Esophagus mucosa (tissue), 1 donor: ENCODE measurements around the gene CNOT10. TPM values are rescaled to one million over a fixed set of nuclear protein-coding genes. Genes with fewer than 3 reads are reported as not detected.
"Not testable (repeated sequence)": the region's sequence is repeated elsewhere in the genome, so short reads cannot be mapped to it uniquely, and the experiment has no call there.

ENCODE experiments used
- ATAC-seq: fragments of 200-7000 bp; cut with Tn5 transposase; one replicate; pipeline ENCODE4 v1.9.1; 2020
- total RNA-seq: library from RNA; stranded (reverse); gene quantifications from one replicate; pipeline ENCODE4 v1.2.4, GENCODE V29; 2023
- donor health status: DM: yes; HTN: yes; CAD: no.

The CNOT10 gene
- total RNA-seq, 1 donor from 2014 or later: 25.7 TPM

DNA sequence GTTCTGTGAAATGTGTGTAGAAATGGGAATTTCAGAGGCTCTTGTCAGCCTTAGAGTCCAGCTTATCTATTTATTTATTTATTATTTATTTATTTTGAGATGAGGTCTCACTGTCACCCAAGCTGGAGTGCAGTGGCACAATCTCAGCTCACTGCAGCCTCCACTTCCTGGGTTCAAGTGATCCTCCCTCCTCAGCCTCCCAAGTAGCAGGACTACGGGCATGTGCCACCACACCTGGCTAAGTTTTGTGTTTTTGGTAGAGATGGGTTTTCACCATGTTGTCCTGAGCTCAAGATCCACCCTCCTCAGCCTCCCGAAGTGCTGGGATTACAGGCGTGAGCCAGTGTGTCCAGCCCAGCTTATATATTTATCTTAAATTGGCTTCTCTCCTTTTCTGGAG lies 11.5 kb downstream of the CNOT10 start:
- ATAC-seq: no peak

DNA sequence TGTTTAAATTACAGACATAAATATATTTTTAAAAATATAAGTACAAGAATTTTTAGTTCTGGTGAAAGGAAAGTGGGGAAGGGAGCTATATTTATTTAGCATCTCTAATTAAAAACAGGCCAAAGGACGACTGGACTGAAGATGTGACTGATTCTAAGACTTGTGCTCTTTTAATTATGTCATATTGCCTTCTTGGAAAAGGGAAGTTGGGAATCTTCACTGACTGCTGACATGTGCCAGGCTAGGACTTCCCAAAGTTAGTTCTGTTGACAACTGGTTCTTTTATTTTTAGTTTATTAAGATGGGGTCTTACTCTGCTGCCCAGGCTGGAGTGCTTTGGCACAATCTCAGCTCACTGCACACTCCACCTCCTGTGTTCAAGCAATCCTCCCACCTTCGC lies 13.5 kb downstream of the CNOT10 start:
- no peak for ATAC-seq

DNA sequence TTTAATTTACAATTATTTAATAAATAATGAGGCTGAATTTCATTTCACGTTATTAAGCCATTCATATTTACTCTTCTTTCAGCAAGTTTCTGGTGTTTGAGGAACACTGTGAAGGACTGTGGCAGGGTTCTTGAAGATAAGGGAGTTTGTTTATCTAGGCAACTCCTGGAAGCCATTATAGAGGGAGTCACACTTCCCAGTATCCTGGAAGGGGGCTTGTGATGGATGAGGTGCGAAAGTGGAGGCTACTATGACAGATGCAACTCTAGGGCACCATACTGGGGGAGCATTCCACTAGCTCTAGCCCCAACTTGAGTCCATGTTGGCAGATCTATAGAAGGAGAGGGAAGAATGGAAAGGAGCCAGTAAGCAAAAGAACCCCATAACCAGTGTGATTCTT lies 14.4 kb downstream of the CNOT10 start:
- ATAC-seq: no peak

DNA sequence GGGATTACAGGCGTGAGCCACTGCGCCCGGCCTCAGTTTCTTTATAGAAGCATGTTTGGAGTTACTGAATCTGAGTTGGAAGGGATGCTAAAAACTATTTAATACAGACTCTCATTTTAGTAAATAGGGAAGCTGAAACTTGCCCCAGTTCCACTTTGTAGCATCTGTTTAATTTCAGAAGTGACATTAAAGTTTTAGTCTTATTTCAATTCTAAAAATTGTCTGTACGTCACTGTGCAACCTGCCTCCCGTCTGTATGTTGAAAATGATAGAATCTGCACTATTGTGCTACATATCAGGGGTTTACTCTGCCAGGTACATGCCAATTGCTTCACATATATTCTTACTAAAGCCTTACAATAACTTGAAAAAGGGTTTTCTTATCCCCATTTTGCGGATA lies 15.3 kb downstream of the CNOT10 start:
- ATAC-seq: no peak

DNA sequence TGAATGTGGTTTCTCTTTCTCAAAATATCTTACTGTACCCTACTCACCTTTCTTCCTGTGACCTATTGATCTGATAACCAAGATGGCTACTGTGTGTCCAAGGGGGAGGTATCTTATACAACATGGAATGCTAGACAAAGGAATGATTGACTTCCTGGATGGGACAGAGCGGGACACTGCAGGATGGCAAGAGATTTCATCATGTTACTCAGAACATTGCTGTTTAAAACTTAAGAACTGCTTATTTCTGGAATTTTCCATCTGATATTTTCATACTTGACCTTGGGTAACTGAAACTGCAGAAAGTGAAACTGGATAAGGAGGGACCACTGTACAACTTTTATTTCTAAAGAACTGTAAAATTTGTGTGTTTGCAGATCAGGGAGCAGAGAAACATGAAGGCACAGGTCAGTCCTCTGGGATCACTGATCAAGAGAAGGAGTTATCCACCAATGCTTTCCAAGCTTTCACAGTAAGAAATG lies 18.5 kb downstream of the CNOT10 start:
- ATAC-seq: no peak

DNA sequence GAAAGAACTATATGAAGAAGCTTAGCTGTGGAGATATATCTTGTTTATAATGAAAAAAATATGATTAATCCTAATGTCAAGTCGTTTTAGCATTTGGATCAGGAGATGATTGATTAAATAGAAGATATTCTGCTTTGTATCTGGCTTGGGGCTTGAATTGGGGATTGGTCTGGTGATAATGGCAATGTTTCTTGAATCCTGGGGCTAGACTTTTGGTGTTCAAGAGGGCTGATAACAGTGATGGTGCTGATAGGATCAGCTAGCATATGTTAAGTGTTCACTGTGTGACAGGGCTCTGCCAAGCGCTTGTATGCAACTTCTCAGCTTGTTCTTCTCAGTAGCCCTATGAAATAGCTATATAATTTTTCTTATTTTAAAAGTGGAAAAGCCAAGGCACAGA lies 20.2 kb downstream of the CNOT10 start:
- no peak for ATAC-seq

DNA sequence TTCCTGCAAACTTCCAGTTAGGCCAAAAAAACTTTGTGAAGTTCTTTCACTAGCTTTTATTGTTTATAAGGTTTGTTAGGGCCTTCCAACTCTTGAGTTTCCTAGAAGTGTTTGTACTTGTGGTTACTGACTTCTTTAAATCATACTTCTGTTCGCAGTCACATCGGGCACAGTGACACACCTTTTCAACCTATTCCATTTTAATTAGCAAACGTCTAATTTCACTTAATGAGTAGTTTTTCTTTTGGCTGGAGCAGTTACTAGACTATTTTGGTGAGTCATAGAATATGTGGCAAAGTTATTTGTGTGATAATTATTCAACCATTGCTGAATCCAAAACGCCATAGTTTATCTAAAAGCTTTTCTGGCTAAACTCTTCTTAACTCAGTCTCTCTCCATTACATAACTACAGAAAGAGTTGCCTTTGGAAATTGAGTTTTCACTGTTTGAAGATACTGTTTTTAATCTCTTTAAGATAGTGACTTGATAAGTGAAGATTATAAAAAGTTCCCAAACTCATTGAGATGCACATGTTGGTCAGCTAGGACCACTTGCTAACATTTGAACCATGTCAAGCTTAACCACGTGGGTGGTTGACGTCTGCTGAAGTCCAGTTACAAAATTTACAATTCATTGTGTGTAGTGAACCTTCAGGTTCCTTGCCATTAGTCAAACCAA lies 21.5 kb downstream of the CNOT10 start:
- ATAC-seq: no peak

DNA sequence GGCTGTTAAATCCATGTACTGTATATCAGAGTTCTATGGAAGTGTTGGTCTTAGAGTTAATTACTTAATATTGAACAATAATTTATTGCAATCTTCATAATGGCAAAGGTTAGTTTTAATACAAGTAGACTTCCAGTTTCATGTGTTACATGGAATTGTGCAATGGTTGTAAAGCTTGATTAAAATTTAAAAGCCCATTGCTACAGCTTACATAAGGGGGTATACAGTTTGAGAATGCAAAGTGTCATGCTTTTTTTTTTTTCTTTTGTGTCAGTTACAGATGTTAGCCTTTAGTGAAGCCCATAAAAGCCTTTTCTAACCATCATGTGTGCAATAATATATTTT lies 22.0 kb downstream of the CNOT10 start:
- ATAC-seq: no peak

DNA sequence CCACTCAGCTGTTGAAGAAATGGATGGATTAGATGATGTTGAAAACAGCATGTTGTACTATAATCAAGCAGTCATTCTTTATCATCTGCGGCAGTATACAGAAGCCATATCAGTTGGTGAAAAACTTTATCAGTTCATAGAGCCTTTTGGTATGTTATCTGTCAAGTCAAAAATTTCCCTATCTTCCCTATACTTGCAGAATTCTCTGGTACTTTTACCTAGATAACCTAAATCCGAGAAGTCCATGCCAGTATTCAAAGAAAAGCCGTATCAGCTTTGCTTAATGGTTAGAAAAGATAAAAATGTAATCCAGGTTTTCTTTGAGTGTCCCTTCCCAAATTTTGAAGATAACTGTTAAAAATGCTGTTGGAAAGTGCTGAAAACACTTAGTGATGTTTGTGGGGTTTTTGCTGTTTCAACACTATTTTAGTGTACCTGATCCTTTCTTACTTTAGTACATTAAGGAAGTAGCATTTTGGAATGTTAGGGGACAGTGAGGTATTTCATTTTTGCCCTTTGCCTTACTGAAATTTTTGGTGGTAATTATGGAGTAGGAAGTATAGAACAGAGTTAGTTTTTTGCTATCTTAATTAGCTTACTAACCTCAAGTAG lies 23.8 kb downstream of the CNOT10 start:
- ATAC-seq: no peak

DNA sequence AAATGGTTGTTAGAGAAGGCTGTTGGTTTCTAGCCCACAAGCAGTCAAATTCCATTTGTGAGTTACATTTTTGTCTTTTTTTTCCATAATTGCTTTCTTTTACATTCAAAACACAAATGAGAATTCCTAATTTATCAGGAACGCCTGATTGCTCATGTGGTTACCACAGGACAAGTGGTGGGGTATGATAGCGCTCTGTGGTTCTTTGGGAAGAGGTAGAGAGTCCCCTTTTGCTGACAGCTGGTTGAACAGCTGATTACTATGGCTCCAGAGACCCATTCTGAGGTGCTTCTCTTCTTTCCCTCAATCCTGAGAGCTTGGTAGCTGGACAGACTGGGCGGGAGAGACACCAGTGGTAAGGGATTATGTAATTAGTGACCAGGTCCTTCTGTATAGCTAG lies 24.4 kb downstream of the CNOT10 start:
- ATAC-seq: no peak

DNA sequence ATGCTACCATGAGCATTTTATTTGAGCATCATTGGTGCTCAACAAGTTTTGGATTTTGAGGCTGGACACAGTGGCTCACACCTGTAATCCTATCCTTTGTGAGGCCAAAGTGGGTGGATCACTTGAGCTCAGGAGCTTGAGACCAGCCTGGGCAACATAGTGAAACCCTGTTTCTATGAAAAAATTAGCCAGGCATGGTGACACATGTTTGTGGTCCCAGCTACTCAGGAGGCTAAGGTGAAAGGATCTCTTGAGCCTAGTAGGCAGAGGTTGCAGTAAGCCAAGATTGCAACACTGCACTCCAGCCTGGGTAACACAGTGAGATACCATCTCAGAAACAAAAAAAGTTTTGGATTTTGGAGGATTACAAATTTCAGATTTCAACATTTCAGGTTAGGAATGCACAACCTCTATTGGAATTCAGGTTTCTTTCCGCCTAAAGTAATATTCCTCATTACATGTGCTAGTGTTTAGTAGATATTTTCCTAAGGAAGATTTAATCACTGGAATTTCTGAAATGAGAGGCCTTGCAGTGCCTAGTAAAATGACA lies 27.6 kb downstream of the CNOT10 start:
- ATAC-seq: no peak

DNA sequence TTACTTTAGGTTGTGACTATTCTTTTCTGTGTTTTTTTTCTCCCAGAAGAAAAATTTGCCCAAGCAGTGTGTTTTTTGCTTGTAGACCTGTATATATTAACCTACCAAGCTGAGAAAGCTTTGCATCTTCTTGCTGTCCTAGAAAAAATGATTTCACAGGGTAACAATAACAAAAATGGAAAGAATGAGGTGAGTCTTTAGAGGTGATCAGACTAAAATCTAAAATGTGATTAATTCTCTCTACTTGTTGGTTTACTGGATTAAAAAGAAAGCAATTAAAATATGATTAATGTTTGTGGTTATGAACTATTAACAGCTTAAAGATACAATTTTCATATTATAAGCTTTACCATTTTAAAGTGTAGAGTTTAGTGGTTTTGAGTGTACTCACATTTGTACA lies 28.2 kb downstream of the CNOT10 start:
- ATAC-seq: no peak

DNA sequence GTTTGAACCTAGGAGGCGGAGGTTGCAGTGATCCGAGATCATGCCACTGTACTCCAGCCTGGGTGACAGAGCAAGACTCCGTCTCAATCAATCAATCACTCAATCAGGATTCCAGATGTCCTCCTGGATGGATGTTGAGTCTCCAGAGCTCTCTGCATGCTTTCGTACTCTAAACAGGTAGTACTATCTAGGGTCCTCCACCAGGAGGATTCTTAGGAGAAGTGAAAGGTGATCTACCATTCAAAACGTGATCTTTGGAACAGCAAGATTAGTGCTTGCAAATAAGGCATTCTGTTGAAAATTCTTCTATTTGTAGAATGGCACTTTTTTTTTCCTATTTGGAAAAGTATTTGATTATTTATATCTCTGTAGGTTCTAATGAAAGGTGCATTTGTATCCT lies 34.3 kb downstream of the CNOT10 start:
- no peak for ATAC-seq

DNA sequence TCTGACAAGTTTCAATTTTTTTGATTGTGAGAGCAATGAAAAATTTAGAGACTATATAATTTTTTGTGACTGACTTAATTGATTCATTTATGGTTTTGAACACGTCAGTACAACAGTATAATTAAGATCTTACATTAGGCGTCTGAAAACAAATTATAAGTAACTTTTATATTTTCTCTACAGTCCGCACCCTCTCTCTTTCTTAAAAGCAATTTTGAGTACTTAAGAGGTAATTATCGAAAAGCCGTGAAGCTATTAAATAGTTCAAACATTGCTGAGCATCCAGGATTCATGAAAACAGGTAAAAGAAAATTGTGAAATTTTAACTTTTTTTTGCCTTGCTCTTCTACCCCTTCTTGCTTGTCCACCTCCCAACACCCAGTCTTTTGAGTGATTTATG lies 34.9 kb downstream of the CNOT10 start:
- no peak for ATAC-seq

DNA sequence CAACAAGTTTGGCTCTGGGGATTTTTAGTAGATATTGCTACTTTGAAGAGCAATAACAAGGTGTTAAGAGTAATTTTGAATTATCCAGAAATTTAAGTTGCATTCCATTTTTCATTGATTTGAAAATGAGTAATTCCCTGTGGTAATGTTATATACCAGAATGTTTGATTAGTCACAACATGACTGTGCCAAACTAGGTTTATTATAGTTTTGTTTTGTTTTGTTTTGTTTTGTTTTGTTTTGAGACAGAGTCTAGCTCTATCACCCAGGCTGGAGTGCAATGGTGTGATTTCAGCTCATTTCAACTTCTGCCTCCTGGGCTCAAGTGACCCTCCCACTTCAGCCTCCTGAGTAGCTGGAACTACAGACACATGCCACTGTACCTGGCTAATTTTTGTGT lies 40.7 kb downstream of the CNOT10 start:
- no peak for ATAC-seq

DNA sequence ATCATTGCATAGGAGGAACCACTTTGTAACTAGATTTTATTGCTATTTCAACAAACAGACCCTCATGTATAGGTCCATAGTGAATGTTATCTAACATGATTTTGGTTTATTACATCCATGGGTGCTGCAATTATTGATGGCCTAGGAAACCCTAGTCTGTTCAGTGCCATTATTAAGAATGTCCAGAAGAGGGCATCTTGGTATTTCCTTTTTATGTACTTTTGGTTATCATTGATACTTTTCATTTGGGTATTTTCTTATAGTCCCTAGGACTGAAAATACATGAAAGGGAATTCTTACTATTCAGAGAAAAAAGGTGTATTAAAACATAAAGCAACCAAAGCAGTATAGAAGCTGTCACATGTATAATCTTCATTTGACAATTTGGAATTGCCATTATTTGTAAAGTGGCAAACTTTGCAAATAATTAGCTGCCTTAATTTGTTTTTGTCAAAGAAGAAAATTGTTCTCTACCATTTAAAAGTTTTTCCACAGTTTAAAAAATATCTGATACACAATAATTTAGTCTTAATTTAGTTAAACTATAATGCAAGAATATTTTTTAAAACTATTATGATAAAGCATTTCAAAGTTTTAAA lies 48.7 kb downstream of the CNOT10 start:
- no peak for ATAC-seq

DNA sequence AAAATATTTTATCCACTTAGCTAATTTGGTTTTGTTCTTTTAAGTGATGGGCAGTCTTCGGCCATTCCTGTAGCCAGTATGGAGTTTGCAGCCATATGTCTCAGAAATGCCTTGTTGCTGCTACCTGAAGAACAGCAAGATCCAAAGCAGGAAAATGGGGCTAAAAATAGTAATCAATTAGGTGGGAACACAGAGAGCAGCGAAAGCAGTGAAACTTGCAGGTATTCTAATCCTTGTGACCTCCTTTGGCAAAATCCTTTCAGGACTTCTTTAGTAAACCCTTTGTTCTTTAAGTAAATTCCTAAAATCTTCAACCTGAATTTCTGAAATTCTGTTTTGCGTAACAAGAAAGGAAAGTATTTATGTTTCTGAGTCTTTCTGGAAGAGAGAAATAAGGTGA lies 49.8 kb downstream of the CNOT10 start:
- no peak for ATAC-seq

DNA sequence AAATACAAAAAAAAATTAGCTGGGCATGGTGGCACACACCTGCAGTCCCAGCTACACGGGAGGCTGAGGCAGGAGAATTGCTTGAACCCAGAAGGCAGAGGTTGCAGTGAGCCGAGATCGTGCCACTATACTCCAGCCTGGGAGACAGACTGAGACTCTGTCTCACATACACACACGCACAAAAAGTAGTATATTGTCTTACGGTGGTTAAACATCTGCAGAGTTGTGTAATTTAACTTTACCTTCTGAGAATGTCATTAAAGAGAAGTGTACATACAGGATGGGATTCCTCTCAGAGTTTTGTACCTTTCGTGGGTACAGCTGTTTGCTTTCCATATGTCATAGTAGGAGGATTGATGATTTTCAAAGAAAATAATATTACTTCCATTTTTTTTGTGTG lies 58.5 kb downstream of the CNOT10 start:
- ATAC-seq: not testable (repeated sequence)

DNA sequence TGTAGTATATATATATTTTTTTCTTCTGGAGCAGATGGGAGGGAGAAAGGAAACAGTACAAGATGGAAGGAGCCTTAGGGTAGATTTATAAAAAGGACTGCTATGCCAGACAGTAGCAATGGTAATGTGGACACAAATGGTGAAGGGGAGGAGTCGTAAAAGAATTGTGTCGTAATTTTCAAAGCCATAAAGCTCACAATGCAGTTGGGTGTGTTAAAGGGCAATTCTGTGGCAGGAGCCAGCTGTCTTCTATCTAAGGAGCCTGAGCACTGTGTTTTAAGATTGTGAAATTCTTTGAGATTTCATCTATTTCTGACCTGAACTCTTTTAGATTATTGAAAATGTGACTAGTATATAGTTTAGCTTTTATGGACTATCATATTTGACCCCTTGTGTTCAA lies 58.9 kb downstream of the CNOT10 start:
- ATAC-seq: no peak

DNA sequence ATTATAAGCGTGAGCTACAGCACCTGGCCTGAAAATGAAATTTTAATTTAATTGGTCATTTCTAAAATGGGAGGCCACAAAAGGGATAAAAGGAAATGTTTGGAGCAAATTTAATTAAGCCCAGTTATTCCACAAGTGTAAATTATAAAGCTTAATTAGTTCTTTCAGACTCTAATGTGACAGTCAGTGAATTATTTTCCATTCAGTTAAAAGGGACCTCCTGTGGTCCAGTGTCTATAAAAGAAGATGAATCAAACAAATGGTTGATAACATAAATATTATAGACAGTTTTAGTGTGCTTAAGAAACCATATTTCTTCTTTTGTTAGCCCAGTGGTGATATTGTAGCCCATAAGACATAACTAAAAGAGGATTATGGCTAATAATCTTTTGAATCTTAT lies 66.4 kb downstream of the CNOT10 start:
- no peak for ATAC-seq

DNA sequence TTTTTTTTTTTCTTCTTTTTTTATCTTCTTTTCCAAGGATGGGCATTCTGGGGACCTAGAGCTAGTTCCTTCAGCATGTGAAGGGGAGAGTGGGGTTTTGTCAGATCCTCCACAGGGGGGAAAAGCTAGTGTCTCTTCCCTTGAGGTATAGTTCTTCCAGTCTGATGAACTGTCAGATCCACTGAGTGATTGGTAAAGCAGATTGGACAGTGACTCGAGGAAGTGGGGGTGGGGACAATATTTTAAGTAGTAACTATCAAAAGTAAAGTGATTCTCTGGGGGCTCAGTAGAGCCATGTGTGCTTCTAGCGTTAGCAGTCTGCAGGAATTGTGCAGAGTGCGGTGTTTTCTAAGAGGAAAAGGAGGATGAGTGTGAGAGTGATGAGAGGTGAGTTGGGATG lies 70.8 kb downstream of the CNOT10 start:
- ATAC-seq: no peak

DNA sequence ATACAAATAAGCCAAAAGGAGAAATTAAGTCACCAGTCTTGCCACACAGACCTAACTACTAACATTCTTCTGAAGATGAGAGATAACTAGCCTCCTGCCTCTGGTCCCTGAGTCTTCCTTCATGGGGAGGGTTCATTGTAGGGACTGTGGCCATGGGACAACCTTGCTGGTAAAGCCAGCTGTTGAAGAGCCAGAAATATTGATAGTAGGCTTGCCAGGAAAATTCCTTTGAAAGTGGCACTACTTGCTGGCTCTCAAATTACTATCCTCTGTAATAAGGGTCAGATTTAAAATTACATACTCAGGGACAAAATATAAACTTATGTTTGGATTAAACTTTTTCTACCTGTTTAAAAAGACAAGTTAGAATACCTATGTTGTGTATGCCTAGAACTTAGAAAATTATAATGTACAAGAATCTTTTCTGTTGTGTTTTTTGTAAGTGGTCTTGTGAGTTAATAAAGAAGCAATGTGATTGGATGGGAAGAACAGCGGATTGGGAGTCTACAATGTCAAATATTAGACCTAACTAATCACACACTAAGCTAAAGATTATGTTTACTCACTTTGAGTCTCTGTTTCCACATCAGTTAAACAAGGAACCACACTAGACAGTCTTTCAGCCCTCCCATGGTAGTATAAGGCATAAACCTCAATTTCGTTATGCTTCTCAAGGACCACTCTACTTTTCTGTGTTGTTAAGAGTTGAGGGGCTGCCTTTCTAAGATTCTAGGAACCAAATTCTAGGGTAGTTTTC lies 72.8 kb downstream of the CNOT10 start:
- no peak for ATAC-seq

DNA sequence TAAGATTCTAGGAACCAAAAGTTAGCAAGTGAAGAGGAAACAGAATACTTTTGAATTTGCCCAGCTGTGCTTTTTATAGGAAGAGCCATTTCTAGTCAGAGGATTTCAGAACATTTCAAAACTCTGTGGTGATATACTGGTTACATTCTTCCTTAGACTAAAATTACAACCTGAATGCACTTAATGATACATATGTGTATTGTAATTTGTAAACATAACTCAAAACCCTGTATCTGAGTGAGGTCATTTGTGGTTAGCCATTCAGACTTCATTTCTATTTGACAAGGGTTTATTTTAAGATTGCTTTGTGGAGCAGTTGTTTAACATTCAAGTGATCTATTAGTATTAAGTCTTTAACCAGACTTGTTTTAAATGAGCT lies 73.4 kb downstream of the CNOT10 start:
- no peak for ATAC-seq
